Mucosa of stomach (tissue), 1 donor: ENCODE results near the gene PLA2G4A.

ENCODE experiments used
- H3K27me3 ChIP-seq: one replicate; pipeline ENCODE4 v1.7.0; 2013; ENCODE audit warnings: mild to moderate bottlenecking, low read length; ENCODE audit not compliant: control insufficient read depth, insufficient read depth
- H3K36me3 ChIP-seq: one replicate; pipeline ENCODE4 v1.7.0; 2013; ENCODE audit warnings: low read length; ENCODE audit not compliant: control insufficient read depth, insufficient read depth
- H3K4me1 ChIP-seq: one replicate; pipeline ENCODE4 v1.7.0; 2013; ENCODE audit warnings: mild to moderate bottlenecking, low read length; ENCODE audit not compliant: control insufficient read depth, insufficient read depth
- H3K4me3 ChIP-seq: one replicate; pipeline ENCODE4 v1.7.0; 2013; ENCODE audit warnings: low read length
- H3K9ac ChIP-seq: one replicate; pipeline ENCODE4 v1.7.0; 2013; ENCODE audit warnings: mild to moderate bottlenecking, low read length, moderate library complexity
- H3K9me3 ChIP-seq: one replicate; pipeline ENCODE4 v1.7.0; 2013; ENCODE audit warnings: mild to moderate bottlenecking, low read length, moderate library complexity; ENCODE audit not compliant: control insufficient read depth
- donor health status: Pancreatic carcinoma.

The PLA2G4A gene

GRCh38 chr1:186943891-186944686 is 115.3 kb downstream of the PLA2G4A start:
- no peak overlapping the region for H3K9ac ChIP-seq
- no peaks in the 10 kb centered on the region for H3K36me3 ChIP-seq
- no peaks in the 10 kb centered on the region for H3K27me3 ChIP-seq
- H3K4me1 ChIP-seq, result no peaks in the 10 kb centered on the region
- no peaks in the 10 kb centered on the region for H3K9me3 ChIP-seq
- no peak overlapping the region for H3K4me3 ChIP-seq

- Histone ChIP-seq H3K36me3 (no peaks in the 10 kb centered on the region), H3K27me3 (no peaks in the 10 kb centered on the region), H3K4me3 (no peak overlapping the region), H3K9ac (no peak overlapping the region), H3K4me1 (no peaks in the 10 kb centered on the region), H3K9me3 (no peaks in the 10 kb centered on the region)
Observed at GRCh38 chr1:186945146-186945545, 116.4 kb downstream of the PLA2G4A start.

GRCh38 chr1:186948535-186948934 is 119.8 kb downstream of the PLA2G4A start:
- Histone ChIP-seq H3K4me3 (no peak overlapping the region), H3K27me3 (no peaks in the 10 kb centered on the region), H3K9ac (no peak overlapping the region), H3K36me3 (no peaks in the 10 kb centered on the region), H3K9me3 (no peaks in the 10 kb centered on the region), H3K4me1 (no peaks in the 10 kb centered on the region)

GRCh38 chr1:186949173-186949572 is 120.4 kb downstream of the PLA2G4A start:
- Histone ChIP-seq H3K9me3 (no peaks in the 10 kb centered on the region), H3K4me3 (no peak overlapping the region), H3K4me1 (no peaks in the 10 kb centered on the region), H3K9ac (no peak overlapping the region), H3K27me3 (no peaks in the 10 kb centered on the region), H3K36me3 (no peaks in the 10 kb centered on the region)

- Histone ChIP-seq H3K9me3 (no peaks in the 10 kb centered on the region), H3K4me3 (no peak overlapping the region), H3K36me3 (no peaks in the 10 kb centered on the region), H3K9ac (no peak overlapping the region), H3K4me1 (no peaks in the 10 kb centered on the region), H3K27me3 (no peaks in the 10 kb centered on the region)
Observed at GRCh38 chr1:186950547-186950946, 121.8 kb downstream of the PLA2G4A start.

- no peak overlapping the region for H3K4me3 ChIP-seq
- no peaks in the 10 kb centered on the region for H3K36me3 ChIP-seq
- H3K9me3 ChIP-seq, result no peaks in the 10 kb centered on the region
- H3K9ac ChIP-seq, result no peak overlapping the region
- H3K27me3 ChIP-seq, result no peaks in the 10 kb centered on the region
- no peaks in the 10 kb centered on the region for H3K4me1 ChIP-seq
Observed at GRCh38 chr1:186953876-186954275, 125.1 kb downstream of the PLA2G4A start.

- H3K36me3 ChIP-seq, result no peaks in the 10 kb centered on the region
- no peaks in the 10 kb centered on the region for H3K4me1 ChIP-seq
- H3K4me3 ChIP-seq, result no peak overlapping the region
- no peak overlapping the region for H3K9ac ChIP-seq
- no peaks in the 10 kb centered on the region for H3K9me3 ChIP-seq
- H3K27me3 ChIP-seq, result no peaks in the 10 kb centered on the region
Observed at GRCh38 chr1:186957314-186957713, 128.6 kb downstream of the PLA2G4A start.

GRCh38 chr1:186958520-186958919 is 129.8 kb downstream of the PLA2G4A start:
- H3K27me3 ChIP-seq, result no peaks in the 10 kb centered on the region
- H3K9me3 ChIP-seq, result no peaks in the 10 kb centered on the region
- no peak overlapping the region for H3K4me3 ChIP-seq
- no peaks in the 10 kb centered on the region for H3K4me1 ChIP-seq
- H3K36me3 ChIP-seq, result no peaks in the 10 kb centered on the region
- H3K9ac ChIP-seq, result no peak overlapping the region

- H3K9ac ChIP-seq, result no peak overlapping the region
- H3K4me1 ChIP-seq, result no peaks in the 10 kb centered on the region
- no peaks in the 10 kb centered on the region for H3K27me3 ChIP-seq
- H3K4me3 ChIP-seq, result no peak overlapping the region
- H3K36me3 ChIP-seq, result peaks cover 5% of the 10 kb centered on the region
- H3K9me3 ChIP-seq, result no peaks in the 10 kb centered on the region
Observed at GRCh38 chr1:186960861-186961260, 132.1 kb downstream of the PLA2G4A start.

GRCh38 chr1:186965847-186966246 is 137.1 kb downstream of the PLA2G4A start:
- H3K9me3 ChIP-seq, result no peaks in the 10 kb centered on the region
- H3K27me3 ChIP-seq, result no peaks in the 10 kb centered on the region
- H3K36me3 ChIP-seq, result peaks cover 5% of the 10 kb centered on the region
- no peak overlapping the region for H3K4me3 ChIP-seq
- no peaks in the 10 kb centered on the region for H3K4me1 ChIP-seq
- no peak overlapping the region for H3K9ac ChIP-seq

- Histone ChIP-seq H3K4me1 (no peaks in the 10 kb centered on the region), H3K9me3 (no peaks in the 10 kb centered on the region), H3K4me3 (no peak overlapping the region), H3K27me3 (no peaks in the 10 kb centered on the region), H3K9ac (no peak overlapping the region), H3K36me3 (peaks cover 5% of the 10 kb centered on the region)
Observed at GRCh38 chr1:186966456-186966855, 137.7 kb downstream of the PLA2G4A start.

- Histone ChIP-seq H3K36me3 (peaks cover 5% of the 10 kb centered on the region), H3K9me3 (no peaks in the 10 kb centered on the region), H3K27me3 (no peaks in the 10 kb centered on the region), H3K9ac (no peak overlapping the region), H3K4me1 (no peaks in the 10 kb centered on the region), H3K4me3 (no peak overlapping the region)
Observed at GRCh38 chr1:186967656-186968394, 139.1 kb downstream of the PLA2G4A start.
